ENCODE measurements around the gene COL21A1. TPM values are rescaled to one million over a fixed set of nuclear protein-coding genes. Genes with fewer than 3 reads are reported as not detected.

The COL21A1 gene
- total RNA-seq, 1 donor: 19.2 TPM

GRCh38 chr6:56109149-56109548 lies 138.2 kb downstream of the COL21A1 start:
- DNase-seq (ENCODE audit: insufficient read length, low spot score, missing footprints): peak; percentile 69
- Histone ChIP-seq H3K4me3 (ENCODE audit: insufficient read depth, low read length) (no peak overlapping the region), H3K27ac (ENCODE audit: low read depth, low read length) (no peak overlapping the region), H4K20me1 (ENCODE audit: insufficient read depth, low read length) (no peaks in the 10 kb centered on the region), H3K36me3 (ENCODE audit: insufficient read depth, low read length) (no peaks in the 10 kb centered on the region), H3K9me3 (ENCODE audit: low read depth, low read length) (no peaks in the 10 kb centered on the region), H2AFZ (ENCODE audit: low read length) (no peak overlapping the region), H3K27me3 (ENCODE audit: insufficient read depth, low read length) (no peaks in the 10 kb centered on the region), H3K4me2 (ENCODE audit: insufficient read depth, low read length) (no peak overlapping the region), H3K4me1 (ENCODE audit: insufficient read depth, low read length) (no peaks in the 10 kb centered on the region), H3K79me2 (ENCODE audit: insufficient read depth, low read length) (no peaks in the 10 kb centered on the region)
- no peak for TF ChIP-seq CTCF (IDR thresholded peaks at IDR 0.05; ENCODE audit: extremely low read depth, low read depth, low read length)

- no peak overlapping the region for H3K27ac ChIP-seq (ENCODE audit: low read depth, low read length)
- no peaks in the 10 kb centered on the region for H3K9me3 ChIP-seq (ENCODE audit: low read depth, low read length)
- no peaks in the 10 kb centered on the region for H4K20me1 ChIP-seq (ENCODE audit: insufficient read depth, low read length)
- H3K4me2 ChIP-seq (ENCODE audit: insufficient read depth, low read length): no peak overlapping the region
- no peaks in the 10 kb centered on the region for H3K36me3 ChIP-seq (ENCODE audit: insufficient read depth, low read length)
- no peaks in the 10 kb centered on the region for H3K4me1 ChIP-seq (ENCODE audit: insufficient read depth, low read length)
- no peaks in the 10 kb centered on the region for H3K27me3 ChIP-seq (ENCODE audit: insufficient read depth, low read length)
- H2AFZ ChIP-seq (ENCODE audit: low read length): no peak overlapping the region
- H3K4me3 ChIP-seq (ENCODE audit: insufficient read depth, low read length): no peak overlapping the region
- no peaks in the 10 kb centered on the region for H3K79me2 ChIP-seq (ENCODE audit: insufficient read depth, low read length)
- no peak for TF ChIP-seq CTCF (IDR thresholded peaks at IDR 0.05; ENCODE audit: extremely low read depth, low read depth, low read length)
- peak; percentile 11 for DNase-seq (ENCODE audit: insufficient read length, low spot score, missing footprints)
Observed at GRCh38 chr6:56106231-56106630, 141.1 kb downstream of the COL21A1 start.

- H4K20me1 ChIP-seq (ENCODE audit: insufficient read depth, low read length): no peaks in the 10 kb centered on the region
- H3K4me2 ChIP-seq (ENCODE audit: insufficient read depth, low read length): no peak overlapping the region
- H3K36me3 ChIP-seq (ENCODE audit: insufficient read depth, low read length): no peaks in the 10 kb centered on the region
- no peak overlapping the region for H2AFZ ChIP-seq (ENCODE audit: low read length)
- no peak for TF ChIP-seq CTCF (IDR thresholded peaks at IDR 0.05; ENCODE audit: extremely low read depth, low read depth, low read length)
- no peaks in the 10 kb centered on the region for H3K27me3 ChIP-seq (ENCODE audit: insufficient read depth, low read length)
- H3K79me2 ChIP-seq (ENCODE audit: insufficient read depth, low read length): no peaks in the 10 kb centered on the region
- H3K9me3 ChIP-seq (ENCODE audit: low read depth, low read length): no peaks in the 10 kb centered on the region
- DNase-seq (ENCODE audit: insufficient read length, low spot score, missing footprints): no peak
- H3K4me3 ChIP-seq (ENCODE audit: insufficient read depth, low read length): no peak overlapping the region
- H3K4me1 ChIP-seq (ENCODE audit: insufficient read depth, low read length): peaks cover 6% of the 10 kb centered on the region
- no peak overlapping the region for H3K27ac ChIP-seq (ENCODE audit: low read depth, low read length)
Observed at GRCh38 chr6:56104591-56104990, 142.8 kb downstream of the COL21A1 start.

- Histone ChIP-seq H3K4me2 (ENCODE audit: insufficient read depth, low read length) (no peak overlapping the region), H2AFZ (ENCODE audit: low read length) (no peak overlapping the region), H3K79me2 (ENCODE audit: insufficient read depth, low read length) (no peaks in the 10 kb centered on the region), H3K36me3 (ENCODE audit: insufficient read depth, low read length) (no peaks in the 10 kb centered on the region), H3K9me3 (ENCODE audit: low read depth, low read length) (no peaks in the 10 kb centered on the region), H3K4me3 (ENCODE audit: insufficient read depth, low read length) (no peak overlapping the region), H3K27me3 (ENCODE audit: insufficient read depth, low read length) (no peaks in the 10 kb centered on the region), H3K4me1 (ENCODE audit: insufficient read depth, low read length) (peaks cover 6% of the 10 kb centered on the region), H3K27ac (ENCODE audit: low read depth, low read length) (no peak overlapping the region), H4K20me1 (ENCODE audit: insufficient read depth, low read length) (no peaks in the 10 kb centered on the region)
- DNase-seq (ENCODE audit: insufficient read length, low spot score, missing footprints): no peak
- TF ChIP-seq CTCF (IDR thresholded peaks at IDR 0.05; ENCODE audit: extremely low read depth, low read depth, low read length): no peak
Observed at GRCh38 chr6:56102216-56102615, 145.2 kb downstream of the COL21A1 start.

Data from osteoblast (primary cell).